ENCODE data around the gene CDH22. TPM values are rescaled to one million over a fixed set of nuclear protein-coding genes. Genes with fewer than 3 reads are reported as not detected.

CDH22 gene
- total RNA-seq, 1 experiment from 2014 or later, result 0.11 TPM

- no peak for DNase-seq (ENCODE audit: low read depth)
These were observed 159.7 kb downstream of the CDH22 start for GRCh38 chr20:46148313-46149208.

DNA sequence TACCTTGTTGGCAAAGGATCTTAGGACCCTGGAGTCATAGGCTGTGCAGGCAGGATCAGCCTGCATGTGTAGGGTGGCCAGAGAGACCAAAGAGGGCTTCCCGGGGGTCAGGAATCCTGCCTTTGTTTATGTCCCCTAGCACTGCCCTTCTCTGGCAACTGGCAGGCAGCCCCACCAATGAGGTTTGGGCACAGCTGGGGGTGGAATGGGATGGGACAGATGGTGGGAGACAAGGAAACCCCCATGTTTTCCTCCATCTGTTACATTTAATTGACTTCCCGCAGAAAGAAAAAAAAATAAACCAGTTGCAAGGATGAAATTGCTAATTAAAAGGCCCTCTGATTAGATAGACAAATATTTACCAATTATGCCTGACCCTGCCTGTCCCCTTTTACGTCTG lies 162.6 kb downstream of the CDH22 start:
- no peak for DNase-seq (ENCODE audit: low read depth)

GRCh38 chr20:46144432-46145025 lies 163.8 kb downstream of the CDH22 start:
- no peak for DNase-seq (ENCODE audit: low read depth)

DNA sequence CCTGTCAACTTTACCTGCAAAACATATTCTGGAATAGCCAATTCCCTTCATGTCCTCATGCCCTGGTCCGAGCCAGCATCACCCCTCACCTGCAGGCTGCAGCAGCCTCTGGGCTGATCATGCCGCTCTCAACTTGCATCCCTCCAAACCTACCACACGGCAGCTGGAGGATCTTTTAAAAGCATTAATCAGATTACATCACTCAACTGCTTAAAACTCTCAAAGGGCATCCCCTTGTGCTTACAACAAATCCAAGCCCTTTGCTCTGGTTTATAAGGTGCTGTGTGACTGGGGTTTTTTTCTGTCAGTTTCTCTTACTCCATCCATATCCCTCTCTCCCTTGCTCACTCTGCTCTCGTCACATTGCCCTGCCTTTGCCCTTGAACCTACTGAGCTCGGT lies 166.2 kb downstream of the CDH22 start:
- no peak for DNase-seq (ENCODE audit: low read depth)

DNA sequence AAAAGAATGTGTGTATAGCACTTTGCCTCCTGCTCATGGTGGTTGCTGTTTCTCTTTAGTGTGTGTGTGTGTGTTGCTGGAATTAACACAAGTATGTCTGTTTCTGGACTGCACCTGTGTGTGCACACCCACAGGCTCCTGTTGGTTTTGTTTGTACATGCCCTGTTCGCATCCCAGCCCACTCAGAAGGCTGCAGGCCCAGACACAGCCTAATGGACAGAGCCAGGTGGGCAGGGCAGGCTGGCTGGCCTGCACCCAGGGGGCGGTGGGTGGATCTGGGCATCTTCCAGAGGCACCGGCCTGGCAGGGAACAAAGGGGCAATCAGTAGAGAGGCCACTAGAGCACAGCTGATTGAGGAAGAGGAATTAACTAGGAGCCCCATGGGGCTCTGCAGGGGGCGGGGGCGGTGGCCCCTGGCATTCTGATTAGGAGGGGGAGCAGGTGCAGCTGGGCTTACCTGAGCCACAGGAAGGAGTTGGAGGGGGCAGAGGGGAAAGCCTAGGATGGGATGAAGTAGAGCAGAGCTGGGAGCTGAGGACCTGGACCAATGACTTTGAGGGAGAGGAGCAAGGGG lies 168.3 kb downstream of the CDH22 start:
- no peak for DNase-seq (ENCODE audit: low read depth)

- DNase-seq (ENCODE audit: low read depth), result no peak
These were observed 168.9 kb downstream of the CDH22 start for GRCh38 chr20:46139266-46139889.

DNA sequence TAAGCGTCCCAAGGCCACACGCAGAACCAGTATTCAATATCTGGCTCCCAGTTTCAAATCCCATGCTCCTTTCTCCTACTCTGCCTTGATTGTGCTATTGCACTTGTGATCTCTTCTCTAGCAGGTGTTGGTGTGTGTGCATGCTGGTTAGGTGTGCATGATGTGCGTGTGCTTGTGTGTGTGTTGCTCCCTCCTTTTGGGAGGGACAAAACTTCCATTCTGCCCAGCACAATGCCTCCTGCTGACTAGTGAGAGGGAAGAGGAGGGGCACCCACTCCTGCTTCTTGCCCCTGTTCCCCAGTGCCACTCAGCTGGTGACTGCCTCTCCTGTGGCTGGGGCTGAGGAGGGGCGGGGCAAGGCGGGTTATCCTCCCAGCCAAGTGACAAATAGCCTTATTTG lies 170.5 kb downstream of the CDH22 start:
- no peak for DNase-seq (ENCODE audit: low read depth)

GRCh38 chr20:46135856-46136633 lies 172.3 kb downstream of the CDH22 start:
- DNase-seq (ENCODE audit: low read depth), result no peak

- no peak for DNase-seq (ENCODE audit: low read depth)
These were observed 173.6 kb downstream of the CDH22 start for GRCh38 chr20:46134716-46135115.

DNA sequence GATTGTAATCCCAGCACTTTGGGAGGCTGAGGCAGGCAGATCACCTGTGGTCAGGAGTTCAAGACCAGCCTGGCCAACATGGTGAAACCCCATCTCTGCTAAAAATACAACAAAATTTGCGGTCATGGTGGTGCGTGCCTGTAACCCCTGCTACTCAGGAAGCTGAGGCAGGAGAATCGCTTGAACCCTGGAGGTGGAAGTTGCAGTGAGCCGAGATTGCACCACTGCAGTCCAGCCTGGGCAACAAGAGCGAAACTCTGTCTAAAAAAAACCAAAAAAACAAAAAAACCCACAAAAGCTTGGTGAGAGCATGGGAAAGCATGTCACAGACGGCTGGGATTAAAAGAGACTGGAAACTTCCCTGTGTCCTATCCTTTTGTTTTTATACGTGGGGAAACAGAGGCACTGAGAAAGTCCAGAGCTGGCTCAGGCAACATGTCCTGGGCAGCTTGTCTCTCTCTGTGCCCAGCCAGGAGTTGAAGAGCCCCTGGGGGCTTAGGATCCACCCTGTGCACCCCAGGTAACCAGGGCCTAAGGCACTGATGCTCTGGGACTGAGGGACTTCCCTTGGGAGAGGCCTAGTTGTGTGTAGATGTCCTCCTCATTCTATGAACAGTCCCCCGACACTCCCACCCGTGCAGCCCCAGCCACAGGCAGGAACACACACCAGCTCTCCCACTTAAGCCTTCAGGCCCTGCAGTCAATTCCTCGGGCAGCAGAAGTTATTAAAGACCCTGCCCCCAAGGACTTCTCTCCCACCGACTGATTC lies 174.2 kb downstream of the CDH22 start:
- DNase-seq (ENCODE audit: low read depth), result no peak

DNA sequence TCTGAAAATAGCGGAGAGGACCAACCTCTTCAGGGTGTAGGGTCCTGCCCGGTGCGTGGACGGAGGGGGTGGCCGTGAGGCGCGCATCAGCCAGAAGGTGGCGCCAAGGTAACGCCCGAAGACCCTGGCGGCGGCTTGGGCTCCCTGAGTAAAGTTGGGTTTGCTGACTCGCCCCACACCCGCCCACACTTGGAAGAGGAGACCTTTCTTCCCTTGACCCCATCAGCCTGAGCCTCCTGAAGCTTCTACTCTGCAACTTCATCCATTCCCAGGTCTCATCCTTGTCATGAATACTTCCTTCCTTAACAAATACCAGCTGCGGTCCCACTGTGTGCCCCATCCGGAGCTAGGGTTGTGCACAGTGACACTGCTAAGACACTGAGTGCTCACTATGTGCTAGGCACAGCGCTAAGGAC lies 175.6 kb downstream of the CDH22 start:
- peak; percentile 31 for DNase-seq (ENCODE audit: low read depth)

DNA sequence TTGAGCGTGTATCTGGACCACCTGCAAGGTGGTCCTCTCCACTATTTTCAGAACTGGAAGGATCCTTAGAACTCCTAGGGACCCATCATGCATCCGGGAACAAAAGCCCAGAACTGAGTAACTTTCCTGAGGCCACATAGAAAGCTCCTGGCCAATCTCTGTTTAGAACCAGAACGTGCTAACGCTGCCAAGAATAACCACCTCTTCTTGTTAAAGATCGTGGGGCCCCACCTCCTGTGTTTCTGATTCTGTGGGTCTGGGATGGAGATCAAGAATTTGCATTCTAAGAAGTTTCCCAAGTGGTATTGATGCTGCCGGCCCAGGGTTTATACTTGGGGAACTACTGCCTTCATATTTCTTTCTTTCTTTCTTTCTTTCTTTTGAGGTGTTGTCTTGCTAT lies 176.9 kb downstream of the CDH22 start:
- no peak for DNase-seq (ENCODE audit: low read depth)

- DNase-seq (ENCODE audit: low read depth), result no peak
These were observed 177.8 kb downstream of the CDH22 start for GRCh38 chr20:46130534-46130933.

GRCh38 chr20:46129955-46130481 lies 178.3 kb downstream of the CDH22 start:
- DNase-seq (ENCODE audit: low read depth), result no peak

DNA sequence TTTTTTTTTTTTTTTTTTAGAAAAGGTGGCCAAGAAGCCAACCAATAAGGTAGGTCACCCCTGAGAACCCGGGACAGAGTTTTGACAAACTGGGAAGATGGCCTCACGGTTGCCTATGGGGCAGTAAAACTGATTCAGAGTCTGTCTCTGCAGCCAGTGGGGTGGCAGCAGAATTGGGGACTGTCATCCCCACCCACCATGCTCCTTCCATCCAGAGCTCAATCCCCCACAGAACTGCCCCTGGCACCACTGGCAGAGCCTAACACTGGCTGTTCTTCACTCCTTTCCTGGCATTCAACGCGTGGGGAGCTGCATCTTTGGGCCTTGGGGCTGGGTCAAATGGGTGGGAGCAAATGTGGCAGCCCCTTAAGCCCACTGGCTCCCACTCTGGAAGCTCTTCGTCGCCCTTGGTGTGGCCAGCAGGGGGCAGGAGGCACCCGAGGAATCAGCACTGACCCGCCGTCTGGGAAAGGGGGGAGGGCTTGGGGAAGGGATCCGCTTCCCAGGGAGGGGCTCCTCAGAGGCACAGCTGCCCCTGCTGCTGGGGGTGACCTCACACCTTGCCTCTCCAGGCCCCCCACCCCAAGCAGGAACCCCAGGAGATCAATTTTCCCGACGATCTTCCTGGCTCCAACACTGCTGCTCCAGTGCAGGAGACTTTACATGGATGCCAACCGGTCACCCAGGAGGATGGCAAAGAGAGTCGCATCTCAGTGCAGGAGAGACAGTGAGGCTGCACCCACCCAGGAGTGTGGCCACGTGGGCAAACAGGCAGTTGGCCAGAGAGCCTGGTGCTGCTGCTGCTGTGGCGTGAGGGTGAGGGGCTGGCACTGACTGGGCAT lies 179.8 kb downstream of the CDH22 start:
- DNase-seq (ENCODE audit: low read depth), result no peak

- DNase-seq (ENCODE audit: low read depth), result no peak
These were observed 180.8 kb downstream of the CDH22 start for GRCh38 chr20:46127396-46128010.

- DNase-seq (ENCODE audit: low read depth), result peak; percentile 14
These were observed 181.8 kb downstream of the CDH22 start for GRCh38 chr20:46126440-46127056.

All from LHCN-M2 (cell line).